22Rv1 (cell line): ENCODE measurements around the gene HSPB2.
A peak's percentile ranks its signal among the peaks of the same experiment; 100 is the strongest.
"Not testable (repeated sequence)": the region's sequence is repeated elsewhere in the genome, so short reads cannot be mapped to it uniquely, and the experiment has no call there.

Experiments
- H3K27ac ChIP-seq: fragments of 450-650 bp; 2 replicates; pipeline ENCODE4 v1.5.1; 2017
- ZFX ChIP-seq: fragments of 450-650 bp; IDR thresholded peaks from 2 replicates; pipeline ENCODE4 v1.6.1; 2017; ENCODE audit warnings: antibody characterized with exemption, borderline replicate concordance
- TF ChIP-seq, protein P1 (sequence below): fragments of 450-650 bp; IDR thresholded peaks from 2 replicates; pipeline ENCODE4 v1.5.1; 2017; ENCODE audit warnings: mild to moderate bottlenecking

HSPB2 gene

DNA sequence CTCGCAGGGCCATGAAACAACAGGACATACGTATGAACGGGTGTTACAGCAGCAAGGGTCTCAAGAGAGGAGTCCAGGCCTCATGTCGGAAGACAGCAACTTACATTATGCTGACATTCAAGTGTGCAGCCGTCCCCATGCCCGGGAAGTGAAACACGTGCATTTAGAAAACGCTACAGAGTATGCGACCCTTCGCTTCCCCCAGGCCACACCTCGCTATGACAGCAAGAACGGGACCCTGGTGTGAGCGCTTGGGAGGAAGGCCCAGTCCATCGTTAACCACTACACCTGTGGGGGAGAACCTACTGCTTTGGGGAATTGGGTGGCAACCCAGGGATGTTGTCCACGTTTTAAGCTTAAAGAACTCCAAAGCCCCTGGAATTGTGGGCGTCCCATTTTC lies 13.4 kb downstream of the HSPB2 start:
- H3K27ac ChIP-seq = peak overlapping the region; percentile 80
- TF ChIP-seq ZFX = no peak
- TF ChIP-seq, protein P1, sequence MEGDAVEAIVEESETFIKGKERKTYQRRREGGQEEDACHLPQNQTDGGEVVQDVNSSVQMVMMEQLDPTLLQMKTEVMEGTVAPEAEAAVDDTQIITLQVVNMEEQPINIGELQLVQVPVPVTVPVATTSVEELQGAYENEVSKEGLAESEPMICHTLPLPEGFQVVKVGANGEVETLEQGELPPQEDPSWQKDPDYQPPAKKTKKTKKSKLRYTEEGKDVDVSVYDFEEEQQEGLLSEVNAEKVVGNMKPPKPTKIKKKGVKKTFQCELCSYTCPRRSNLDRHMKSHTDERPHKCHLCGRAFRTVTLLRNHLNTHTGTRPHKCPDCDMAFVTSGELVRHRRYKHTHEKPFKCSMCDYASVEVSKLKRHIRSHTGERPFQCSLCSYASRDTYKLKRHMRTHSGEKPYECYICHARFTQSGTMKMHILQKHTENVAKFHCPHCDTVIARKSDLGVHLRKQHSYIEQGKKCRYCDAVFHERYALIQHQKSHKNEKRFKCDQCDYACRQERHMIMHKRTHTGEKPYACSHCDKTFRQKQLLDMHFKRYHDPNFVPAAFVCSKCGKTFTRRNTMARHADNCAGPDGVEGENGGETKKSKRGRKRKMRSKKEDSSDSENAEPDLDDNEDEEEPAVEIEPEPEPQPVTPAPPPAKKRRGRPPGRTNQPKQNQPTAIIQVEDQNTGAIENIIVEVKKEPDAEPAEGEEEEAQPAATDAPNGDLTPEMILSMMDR = no peak

DNA sequence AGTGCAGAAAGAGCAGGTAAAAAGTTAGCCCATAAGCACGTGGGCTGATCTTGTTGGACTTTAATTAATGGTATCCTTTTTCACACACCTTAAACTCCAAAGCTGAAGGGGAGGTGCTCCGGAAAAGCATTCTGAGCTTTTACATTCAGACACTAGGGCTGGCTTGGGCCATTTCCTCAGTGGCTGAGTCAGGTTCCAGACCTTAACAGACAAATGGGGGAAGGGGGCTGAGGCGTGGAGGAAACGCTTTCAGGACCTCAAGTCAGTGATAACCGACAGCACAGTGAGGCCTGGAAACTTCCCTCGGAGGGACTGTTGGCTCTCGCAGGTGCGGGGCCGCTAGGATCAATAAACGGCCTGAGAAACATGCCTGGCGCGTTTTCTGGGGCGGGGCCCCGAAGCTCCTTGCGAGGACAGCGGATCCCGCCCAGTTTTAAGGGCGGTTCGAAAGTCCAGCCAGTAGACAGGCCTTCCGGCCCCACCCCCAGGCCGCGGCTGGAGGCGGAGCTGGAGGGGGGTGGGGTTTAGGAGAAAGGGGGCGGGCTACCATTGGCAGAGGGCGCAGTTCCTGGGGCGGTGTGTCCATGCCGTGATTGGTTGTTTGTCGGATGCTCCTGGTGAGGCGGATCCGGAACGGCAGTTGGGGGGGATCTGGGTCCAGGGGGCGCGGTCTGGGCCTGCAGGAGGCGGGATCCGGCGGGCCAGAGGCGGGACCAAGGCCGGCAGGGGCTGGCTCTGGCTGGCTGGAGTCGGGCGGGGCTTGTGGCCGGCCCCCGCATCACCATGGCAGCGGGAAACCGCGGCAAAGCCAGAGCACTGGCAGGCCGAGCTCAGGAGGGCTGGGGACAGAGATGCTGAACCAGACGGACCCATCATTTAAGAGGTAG lies 14.2 kb downstream of the HSPB2 start:
- TF ChIP-seq, protein P1 = no peak
- no peak for TF ChIP-seq ZFX
- H3K27ac ChIP-seq = peak overlapping the region; percentile 80

DNA sequence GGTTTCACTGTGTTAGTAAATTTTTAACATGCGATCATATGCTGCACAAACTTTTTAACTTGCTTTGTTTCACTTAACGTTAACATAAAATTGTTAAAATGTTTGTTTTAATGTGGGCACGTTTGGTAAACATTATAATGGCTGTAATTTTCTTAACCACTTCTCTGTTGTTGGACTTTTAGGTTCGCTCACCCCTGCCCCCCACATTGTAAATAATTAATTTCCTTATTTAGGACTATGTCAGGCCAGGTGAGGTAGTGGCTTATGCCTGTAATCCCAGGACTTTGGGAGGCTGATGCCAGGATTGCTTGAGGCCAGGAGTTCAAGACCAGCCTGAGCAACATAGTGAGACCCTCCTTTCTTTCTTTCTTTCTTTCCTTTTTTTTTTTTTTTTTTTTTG lies 17.9 kb downstream of the HSPB2 start:
- no peak overlapping the region for H3K27ac ChIP-seq
- TF ChIP-seq, protein P1 = no peak
- no peak for TF ChIP-seq ZFX

DNA sequence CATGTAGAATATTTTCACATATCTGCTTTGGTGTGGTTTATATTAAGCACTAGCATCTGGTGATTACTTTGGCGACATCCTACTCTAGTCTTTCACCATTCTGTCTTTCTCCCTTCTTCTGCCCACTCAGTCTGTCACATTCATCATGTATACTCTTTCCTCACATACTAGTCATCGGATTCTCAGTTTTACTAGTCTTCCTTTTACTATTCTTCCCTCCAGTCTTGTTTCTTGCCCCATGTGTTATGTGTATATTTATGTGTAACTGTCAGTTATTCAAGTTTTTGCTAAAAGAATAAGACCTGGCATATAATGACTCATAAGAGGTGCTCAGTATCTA lies 20.0 kb downstream of the HSPB2 start:
- no peak overlapping the region for H3K27ac ChIP-seq

DNA sequence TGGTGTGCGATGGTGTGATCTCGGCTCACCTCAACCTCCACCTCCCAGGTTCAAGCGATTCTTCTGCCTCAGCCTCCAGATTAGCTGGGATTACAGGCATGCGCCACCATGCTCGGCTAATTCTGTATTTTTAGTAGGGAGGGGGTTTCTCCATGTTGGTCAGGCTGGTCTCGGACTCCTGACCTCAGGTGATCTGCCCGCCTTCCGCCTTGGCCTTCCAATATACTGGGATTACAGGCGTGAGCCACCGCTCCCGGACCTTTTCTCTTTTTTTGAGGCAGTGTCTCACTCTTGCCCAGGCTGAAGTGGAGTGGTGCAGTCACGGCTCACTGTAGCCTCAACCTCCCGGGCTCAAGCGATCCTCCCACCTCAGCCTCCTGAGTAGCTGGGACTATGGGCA lies 20.6 kb downstream of the HSPB2 start:
- H3K27ac ChIP-seq = not testable (repeated sequence)

More for the DNA sequence above, 20.0 kb downstream of the HSPB2 start:
- TF ChIP-seq ZFX = no peak
- TF ChIP-seq, protein P1 = no peak

DNA sequence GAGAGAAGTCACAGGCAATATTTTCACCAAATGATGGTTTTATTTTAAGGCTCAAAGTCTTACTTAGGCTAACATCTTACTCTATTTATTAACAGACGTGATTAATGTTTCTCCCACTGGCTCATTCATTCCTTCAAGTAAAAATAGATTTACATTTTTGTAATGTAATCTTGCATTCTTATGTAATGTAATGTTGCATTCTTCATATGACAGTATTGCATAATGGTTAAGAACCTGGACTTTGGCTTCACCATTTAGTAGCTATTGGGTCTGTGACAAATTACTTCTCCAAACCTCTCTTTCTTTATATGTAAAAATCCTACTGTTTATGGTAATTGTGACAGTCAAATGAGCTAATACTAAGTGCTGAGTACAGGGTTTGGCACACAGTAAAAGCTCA lies 21.3 kb downstream of the HSPB2 start:
- no peak for TF ChIP-seq ZFX
- TF ChIP-seq, protein P1 = no peak
- H3K27ac ChIP-seq = no peak overlapping the region

DNA sequence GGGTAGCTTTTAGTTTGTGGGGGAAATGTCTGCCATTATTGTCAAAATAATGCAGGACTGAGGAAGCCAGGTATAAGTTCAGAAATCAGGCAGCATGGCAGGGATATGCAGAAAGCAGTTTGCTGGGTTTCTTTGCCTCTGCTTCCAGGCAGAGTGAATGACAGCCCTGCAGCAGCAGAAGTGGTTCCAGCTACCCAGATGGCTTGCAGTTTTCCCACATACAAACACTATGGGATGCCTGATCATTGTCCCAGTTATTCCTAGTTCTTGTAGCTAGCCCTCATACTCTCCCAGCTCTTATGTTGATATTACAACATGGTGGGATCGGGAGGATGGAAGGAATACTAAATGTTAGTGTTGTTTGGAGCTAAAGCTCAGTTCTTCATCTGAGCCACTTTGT lies 21.8 kb downstream of the HSPB2 start:
- H3K27ac ChIP-seq = no peak overlapping the region

More for the DNA sequence above, 21.8 kb downstream of the HSPB2 start:
- TF ChIP-seq, protein P1 = no peak
- TF ChIP-seq ZFX = no peak
